D721Med (cell line): ENCODE results near the gene TEX47.

Experiments used
- DNase-seq: peaks from one replicate; pipeline ENCODE4 v3.0.0; 2011; ENCODE audit warnings: low spot score; ENCODE audit not compliant: insufficient read length
- FAIRE-seq: peaks from 2 replicates; lab custom pipeline; 2011; peaks lifted over from hg19 to GRCh38; lab: Jason Lieb, UNC
- TF ChIP-seq, protein P1 (sequence below): IDR thresholded peaks from 2 replicates; pipeline ENCODE4 v1.5.1; 2012; ENCODE audit warnings: mild to moderate bottlenecking, control low read depth; ENCODE audit not compliant: insufficient read depth; ENCODE audit errors: missing control alignments

TEX47 gene

DNA sequence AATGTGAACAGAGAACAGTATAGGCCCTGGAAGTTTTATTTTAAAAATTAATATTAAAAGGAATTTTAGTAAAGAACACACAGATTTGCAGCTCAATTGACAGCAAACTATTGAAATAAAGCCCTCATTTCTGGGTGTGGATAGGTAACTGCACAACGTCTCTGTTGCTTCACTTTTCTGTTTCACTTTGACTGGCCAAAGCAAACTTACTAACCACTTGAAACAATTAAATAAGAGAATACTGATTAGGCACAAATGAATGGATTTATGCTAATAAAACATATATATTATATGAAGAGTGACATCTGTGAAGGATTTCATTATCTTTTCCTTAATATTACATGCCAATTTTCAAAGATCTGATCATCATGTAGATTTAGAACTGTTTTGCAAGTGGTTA, 24.1 kb downstream of the TEX47 start:
- TF ChIP-seq, protein P1, sequence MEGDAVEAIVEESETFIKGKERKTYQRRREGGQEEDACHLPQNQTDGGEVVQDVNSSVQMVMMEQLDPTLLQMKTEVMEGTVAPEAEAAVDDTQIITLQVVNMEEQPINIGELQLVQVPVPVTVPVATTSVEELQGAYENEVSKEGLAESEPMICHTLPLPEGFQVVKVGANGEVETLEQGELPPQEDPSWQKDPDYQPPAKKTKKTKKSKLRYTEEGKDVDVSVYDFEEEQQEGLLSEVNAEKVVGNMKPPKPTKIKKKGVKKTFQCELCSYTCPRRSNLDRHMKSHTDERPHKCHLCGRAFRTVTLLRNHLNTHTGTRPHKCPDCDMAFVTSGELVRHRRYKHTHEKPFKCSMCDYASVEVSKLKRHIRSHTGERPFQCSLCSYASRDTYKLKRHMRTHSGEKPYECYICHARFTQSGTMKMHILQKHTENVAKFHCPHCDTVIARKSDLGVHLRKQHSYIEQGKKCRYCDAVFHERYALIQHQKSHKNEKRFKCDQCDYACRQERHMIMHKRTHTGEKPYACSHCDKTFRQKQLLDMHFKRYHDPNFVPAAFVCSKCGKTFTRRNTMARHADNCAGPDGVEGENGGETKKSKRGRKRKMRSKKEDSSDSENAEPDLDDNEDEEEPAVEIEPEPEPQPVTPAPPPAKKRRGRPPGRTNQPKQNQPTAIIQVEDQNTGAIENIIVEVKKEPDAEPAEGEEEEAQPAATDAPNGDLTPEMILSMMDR = no peak
- FAIRE-seq (no peak), DNase-seq (no peak)

DNA sequence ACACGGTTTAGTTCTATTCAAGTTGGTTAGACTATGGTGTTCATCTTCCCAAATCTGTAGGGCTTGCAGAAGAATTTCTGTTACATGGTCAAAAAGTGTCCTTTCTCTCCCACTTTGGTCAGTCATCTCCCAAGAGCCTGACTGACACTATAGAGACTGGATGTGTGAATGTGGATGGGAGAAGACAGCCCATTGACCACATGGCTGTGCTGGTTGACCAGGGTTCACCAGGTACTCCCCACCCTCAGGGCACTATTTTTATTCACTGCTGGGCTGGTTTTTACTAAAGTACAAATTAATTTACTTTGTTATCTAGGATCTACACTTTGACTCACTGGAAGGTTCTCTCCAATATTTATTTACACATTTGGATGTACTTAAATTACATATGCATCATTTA, 33.8 kb downstream of the TEX47 start:
- no peak for FAIRE-seq
- TF ChIP-seq, protein P1 = no peak
- no peak for DNase-seq

DNA sequence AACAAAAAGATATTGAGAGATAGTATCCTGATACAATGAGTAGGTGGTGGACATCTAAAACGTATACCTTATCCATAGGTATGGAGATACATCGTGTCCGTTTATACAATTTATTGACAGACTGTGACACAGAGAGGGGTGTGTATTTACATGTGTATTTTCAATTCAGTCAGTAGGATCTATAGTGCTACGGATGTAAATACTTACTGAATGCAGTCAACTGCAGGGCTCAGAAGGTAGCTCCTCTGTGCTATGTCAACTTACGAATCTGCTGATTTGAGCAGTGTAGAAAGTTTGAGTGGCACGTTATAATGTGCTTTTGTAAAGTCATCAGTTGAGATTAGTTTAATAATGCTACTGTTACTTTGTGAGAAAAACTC, 35.4 kb downstream of the TEX47 start:
- TF ChIP-seq, protein P1 = no peak
- DNase-seq = no peak
- FAIRE-seq = no peak

DNA sequence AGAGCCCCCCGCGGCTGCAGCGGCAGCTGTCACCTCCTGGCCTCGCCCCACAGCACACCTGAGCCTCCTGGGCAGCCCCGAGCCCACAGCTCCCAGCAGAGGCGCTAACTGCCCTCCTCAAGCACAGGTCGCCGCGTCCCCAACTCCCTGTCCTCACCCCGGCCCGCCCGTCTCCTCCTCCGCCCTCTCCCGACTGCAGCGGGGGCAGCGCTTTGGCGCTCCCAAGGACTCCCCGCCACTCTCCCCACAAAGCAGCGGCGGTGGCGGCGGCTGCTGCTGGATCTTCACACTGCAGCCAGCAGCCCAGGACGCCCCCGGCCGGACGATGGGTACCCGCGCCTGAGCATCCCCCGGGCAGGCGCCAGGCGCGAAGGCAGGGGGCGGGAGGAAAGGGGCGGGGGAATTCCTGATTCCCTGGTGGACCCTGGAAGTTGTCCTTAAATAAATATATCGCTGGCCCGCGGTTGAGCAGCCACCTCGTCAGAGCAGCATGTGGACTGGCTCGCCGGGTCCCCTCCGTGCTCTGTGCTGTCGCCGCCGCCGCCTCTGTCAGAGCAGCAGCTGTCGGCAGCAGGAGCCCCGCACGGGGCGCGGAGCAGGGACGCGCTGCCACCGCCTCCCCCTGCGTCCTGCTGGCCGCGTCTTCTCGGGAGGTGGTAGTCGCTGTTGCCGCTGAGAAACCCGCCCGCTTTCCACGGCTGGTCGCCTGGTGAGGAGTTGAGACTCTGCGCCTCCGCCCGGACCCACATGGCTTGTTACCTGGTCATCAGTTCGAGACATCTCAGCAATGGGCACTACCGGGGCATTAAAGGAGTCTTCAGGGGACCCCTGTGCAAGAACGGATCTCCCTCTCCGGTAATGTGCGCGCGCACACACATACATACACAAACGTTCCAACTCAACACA, 36.1 kb downstream of the TEX47 start, which contains the start of gene ZNF804B:
TSS of gene ZNF804B (plus strand) at position 471 of the 906 bp plus-strand sequence. CDS start at position 748, 277 bp downstream.
- DNase-seq (no peak), FAIRE-seq (no peak)
- TF ChIP-seq, protein P1 = no peak

DNA sequence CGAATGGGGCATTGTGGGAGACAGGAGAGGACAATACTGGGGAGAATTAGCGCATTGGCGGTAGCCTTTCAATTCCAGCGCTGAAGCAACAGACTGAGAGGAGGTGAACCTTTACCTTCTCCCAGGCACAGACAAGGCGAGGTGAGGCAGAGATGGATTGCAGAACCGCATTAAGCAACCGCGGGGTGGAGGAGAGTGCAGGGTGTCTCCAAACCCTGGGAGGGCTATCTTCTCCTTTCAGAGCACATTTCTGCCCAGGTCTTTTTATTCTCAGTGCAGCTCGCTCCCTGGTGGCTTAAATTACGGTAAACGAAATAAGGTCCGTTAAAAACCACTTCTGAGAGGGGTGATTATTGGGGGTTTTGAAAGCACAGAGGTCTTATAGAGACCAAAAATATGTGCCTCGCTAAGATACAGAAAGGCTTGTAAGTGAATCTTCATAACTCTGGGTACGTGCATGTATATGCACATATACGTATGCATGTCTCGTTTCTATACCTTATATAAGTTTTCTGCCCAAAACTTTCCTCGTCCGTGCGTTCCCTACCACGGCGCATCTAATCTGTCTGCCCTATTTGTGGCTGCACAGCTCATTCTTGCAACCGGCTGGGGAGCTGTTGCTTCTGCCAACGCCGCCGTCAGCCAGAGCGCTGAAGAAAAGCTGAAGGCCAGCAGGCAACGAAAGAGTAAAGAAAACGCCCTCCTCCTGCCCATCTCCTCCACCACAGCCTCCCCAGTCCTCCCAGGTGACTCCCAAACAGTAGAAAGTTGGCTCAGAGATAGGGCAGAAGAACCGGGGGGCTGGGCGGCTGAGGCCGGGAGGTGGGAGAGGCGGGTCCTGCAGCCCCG, 36.9 kb downstream of the TEX47 start:
- DNase-seq (peak; percentile 17), FAIRE-seq (no peak)

DNA sequence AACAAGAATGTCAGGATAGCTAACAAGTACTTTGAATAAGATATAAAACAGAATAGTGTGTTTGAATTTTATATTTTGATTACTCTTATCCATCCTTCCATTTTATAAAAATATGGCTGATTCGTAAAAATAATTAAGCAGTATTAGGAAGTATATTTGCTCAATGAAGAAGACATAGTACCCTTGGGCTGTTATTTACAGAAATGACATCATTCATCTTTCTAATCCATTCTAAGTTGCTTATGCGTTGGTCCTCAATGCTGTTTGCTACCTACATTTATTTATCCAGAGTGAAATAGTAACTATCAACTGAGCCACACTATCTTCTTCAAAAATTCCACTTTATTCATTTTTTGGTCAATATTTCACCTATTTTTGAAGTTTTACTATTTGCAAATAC, 38.2 kb downstream of the TEX47 start:
- TF ChIP-seq, protein P1 = no peak
- no peak for FAIRE-seq
- no peak for DNase-seq

More for the DNA sequence above, 36.9 kb downstream of the TEX47 start:
- TF ChIP-seq, protein P1 = no peak

DNA sequence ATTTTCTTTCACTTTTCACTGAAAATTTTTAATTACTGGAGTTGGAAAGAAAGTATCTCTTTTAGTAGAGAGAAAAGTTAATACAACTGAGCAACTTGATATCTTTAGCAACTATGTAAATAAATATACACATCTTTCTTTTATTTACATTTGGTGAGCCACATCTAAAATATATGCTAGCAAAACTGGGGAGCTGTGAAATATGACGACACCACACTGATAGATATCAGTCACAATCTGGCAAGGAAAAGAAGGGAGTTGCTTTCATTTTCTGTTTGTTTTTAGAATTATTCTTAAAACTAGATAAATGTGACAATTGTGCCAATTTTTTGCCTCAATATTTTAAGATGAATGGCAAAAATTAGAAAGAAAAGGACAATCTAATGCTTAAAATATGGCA, 38.7 kb downstream of the TEX47 start:
- no peak for FAIRE-seq
- TF ChIP-seq, protein P1 = no peak

More for the DNA sequence above, 38.7 kb downstream of the TEX47 start:
- no peak for DNase-seq
